ENCODE results near the gene KRTAP9-9. TPM values are rescaled to one million over a fixed set of nuclear protein-coding genes. Genes with fewer than 3 reads are reported as not detected.
"Not testable (repeated sequence)": the region's sequence is repeated elsewhere in the genome, so short reads cannot be mapped to it uniquely, and the experiment has no call there.

The KRTAP9-9 gene
- total RNA-seq: not detected

DNA sequence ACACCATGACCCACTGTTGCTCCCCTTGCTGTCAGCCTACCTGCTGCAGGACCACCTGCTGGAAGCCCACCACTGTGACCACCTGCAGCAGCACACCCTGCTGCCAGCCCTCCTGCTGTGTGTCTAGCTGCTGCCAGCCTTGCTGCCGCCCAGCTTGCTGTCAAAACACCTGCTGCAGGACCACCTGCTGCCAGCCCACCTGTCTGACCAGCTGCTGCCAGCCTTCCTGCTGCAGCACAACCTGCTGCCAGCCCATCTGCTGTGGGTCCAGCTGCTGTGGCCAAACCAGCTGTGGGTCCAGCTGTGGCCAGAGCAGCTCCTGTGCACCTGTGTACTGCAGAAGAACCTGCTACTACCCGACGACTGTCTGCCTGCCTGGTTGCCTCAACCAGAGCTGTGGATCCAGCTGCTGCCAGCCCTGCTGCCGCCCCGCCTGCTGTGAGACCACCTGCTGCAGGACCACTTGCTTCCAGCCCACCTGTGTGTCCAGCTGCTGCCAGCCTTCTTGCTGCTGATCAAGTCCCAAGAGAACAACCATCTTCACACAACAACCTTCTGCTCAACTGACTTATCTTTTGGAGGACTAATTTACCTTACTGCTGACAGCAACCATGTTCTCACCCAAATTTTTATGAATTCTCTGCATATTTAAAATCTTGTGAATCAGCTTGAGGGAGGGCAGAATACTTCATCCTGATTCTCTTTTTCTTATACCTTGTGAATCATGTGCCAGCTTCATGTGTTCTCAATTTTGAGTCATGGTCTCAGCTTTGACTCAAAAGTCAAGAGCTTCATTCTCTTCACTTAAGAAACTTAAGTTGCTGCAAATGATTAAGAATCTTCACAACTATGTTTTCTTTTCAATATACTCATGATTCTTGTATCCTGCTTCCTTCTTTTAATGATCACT is at the start of gene KRTAP9-9:
KRTAP9-9 (plus strand) TSS at position 4 of the 910 bp plus-strand sequence.
- not testable (repeated sequence) for DNase-seq (ENCODE audit: low spot score)

DNA sequence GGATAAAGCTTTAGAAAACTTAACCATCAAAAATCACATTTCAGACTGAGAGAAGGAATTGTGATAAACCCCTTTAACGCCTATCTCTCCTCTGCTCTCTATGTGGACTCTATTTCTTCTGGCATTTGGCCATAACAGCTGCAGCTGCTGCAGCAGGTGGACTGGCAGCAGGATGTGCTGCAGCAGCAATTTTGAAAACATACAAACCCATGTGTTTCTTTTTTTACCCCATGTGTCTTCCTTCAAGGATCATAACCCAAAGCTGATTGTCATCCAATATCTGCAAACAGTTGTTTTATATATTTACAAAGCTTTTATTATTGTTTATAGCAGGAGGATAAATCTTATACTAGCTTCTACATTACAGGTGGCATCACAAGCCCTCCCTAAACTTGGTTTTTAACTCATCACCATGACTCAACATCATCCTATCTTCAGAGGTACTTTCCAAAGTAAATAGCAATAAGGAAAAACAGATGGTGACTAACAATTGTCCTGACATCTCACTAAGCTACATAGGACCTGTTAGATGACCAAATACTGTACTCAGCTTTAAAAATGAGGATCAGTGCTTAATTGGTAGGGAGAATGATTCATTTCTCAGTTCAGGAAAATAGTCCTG is 43.2 kb upstream of the KRTAP9-9 start:
- DNase-seq (ENCODE audit: low spot score): no peak

DNA sequence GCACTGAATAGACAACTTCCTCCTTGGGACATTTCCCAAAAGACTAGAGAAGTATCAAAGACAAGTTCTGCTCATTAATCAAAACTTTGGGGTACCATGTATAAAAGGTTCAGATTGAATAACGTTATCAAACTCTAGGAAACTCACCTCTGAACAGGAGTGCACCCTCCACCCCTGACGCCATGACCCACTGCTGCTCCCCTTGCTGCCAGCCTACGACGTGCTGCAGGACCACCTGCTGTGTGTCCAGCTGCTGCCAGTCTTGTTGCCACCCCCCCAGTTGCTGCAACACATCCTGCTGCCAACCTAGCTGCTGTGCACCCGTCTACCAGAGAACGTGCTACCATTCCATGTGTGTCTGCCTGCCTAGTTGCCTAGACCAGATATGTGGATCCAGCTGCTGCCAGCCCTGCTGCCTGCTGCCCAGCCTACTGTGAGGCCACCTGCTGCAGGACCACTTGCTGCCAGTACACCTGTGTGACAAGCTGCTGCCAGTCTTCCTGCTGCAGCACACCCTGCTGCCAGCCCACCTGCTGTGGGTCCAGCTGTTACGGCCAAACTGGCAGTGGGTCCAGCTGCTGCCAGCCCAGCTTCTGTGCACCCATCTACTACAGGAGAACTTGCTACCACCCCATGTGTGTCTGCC is 42.5 kb upstream of the KRTAP9-9 start:
- DNase-seq (ENCODE audit: low spot score): no peak

DNA sequence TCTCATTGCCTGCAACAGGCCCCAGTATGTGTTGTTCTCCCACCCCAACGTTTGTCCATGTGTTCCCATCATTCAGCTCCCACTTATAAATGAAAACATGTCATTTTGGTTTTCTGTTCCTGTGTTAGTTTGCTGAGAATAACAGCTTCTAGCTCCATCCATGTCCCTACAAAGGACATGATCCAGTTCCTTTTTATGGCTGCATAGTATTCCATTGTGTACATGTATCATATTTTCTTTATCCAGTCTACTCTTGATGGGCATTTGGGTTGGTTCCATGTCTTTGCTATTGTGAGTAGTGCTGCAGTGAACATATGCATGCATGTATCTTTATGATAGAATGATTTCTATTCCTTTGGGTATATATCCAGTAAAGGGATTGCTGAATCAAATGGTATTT is 39.5 kb upstream of the KRTAP9-9 start:
- DNase-seq (ENCODE audit: low spot score): no peak

DNA sequence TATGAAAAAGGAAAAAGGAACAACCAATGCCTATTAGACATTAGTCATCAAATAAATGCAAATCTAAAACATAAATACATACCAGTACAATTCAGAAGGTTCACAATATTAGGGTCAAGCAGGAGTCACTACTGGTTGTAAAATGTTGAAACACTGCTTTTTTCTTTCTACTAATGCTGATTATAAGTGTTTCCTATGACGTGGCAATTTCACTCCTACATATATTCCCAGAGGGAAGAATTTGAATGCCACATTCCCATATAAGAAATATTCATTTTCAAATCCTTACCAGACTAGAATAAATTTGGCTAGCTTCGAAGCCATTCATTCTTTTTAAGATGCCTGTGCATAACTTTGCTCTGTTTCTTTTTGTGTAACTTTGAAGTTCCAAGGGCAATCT is 31.4 kb upstream of the KRTAP9-9 start:
- DNase-seq (ENCODE audit: low spot score): no peak

DNA sequence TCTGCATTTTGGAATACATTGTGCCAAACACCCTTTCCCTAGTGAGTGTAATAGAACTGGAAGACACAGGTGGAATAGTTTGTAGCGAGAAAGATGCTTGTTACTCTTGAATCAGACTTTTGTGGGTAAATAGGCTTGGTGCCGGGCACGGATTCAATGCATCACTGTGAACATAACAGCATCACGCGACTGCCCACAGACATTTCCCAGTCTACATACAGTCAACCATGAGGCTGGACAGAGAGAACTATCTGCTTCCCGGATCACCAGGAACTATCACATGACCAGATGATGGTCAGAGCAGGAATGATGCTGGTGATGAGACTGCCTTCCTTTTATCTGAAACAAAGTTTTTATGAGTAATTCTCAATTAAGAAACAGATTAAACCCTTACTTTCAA is 29.1 kb upstream of the KRTAP9-9 start:
- DNase-seq (ENCODE audit: low spot score): no peak

DNA sequence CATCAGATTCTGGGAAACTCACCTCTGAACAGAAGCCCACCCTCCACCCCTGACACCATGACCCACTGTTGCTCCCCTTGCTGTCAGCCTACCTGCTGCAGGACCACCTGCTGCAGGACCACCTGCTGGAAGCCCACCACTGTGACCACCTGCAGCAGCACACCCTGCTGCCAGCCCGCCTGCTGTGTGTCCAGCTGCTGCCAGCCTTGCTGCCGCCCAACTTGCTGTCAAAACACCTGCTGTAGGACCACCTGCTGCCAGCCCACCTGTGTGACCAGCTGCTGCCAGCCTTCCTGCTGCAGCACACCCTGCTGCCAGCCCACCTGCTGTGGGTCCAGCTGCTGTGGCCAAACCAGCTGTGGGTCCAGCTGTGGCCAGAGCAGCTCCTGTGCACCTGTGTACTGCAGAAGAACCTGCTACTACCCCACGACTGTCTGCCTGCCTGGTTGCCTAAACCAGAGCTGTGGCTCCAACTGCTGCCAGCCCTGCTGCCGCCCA is 28.5 kb upstream of the KRTAP9-9 start, which contains the start of gene KRTAP9-2:
KRTAP9-2 (plus strand) TSS at position 51 of the 498 bp plus-strand sequence; CDS start at position 58, 7 bp downstream.
- DNase-seq (ENCODE audit: low spot score): not testable (repeated sequence)

DNA sequence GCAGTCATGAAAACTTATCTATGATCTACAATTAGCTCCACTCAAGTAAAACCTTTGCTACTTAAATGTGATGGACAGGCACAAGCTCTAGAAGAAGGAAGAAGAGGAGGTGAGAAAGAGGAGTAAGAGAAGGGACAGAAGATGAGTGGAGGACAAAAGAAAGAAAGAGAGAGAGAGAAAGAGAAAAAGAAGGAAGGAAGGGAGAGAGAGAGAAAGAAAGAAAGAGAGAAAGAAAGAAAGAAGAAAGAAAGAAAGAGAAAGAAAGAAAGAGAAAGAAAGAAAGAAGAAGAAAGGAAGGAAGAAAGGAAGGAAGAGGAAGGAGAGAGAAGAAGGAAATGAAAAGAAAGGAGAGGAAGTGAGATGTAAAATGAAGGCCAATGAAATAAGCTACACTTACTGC is 25.1 kb upstream of the KRTAP9-9 start:
- no peak for DNase-seq (ENCODE audit: low spot score)

DNA sequence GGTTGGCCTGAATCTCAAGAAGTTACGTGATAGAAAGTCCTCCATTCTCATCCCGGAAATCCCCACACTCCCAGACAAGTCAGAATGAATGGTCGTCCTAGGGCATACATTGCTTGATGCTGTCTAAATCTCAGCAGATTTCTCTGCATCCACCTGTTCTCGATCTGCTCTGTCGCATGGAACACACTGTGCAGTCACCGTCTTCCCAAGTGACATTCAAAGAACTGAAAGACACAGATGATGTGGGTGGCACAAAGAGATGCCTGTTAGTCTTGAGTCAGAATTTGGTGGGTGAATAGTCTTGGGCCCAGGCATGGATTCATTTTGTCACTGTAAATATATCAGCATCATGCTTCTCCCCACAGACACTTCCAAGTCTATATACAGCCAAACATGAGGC is 23.5 kb upstream of the KRTAP9-9 start:
- no peak for DNase-seq (ENCODE audit: low spot score)

DNA sequence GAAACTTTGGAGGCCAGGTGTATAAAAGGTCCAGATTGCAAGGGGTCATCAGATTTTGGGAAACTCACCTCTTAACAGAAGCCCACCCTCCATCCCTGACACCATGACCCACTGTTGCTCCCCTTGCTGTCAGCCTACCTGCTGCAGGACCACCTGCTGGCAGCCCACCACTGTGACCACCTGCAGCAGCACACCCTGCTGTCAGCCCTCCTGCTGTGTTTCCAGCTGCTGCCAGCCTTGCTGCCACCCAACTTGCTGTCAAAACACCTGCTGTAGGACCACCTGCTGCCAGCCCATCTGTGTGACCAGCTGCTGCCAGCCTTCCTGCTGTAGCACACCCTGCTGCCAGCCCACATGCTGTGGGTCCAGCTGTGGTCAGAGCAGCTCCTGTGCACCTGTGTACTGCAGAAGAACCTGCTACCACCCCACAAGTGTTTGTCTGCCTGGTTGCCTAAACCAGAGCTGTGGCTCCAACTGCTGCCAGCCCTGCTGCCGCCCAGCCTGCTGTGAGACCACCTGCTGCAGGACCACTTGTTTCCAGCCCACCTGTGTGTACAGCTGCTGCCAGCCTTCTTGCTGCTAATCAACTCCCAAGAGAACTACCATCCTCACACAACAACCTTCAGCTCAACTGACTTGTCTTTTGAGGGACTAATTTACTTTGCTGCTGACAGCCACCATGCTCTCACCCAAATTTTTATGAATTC is 22.6 kb upstream of the KRTAP9-9 start, which contains the start of gene KRTAP9-3:
KRTAP9-3 (plus strand) TSS at position 51 of the 707 bp plus-strand sequence; CDS start at position 104, 53 bp downstream.
- DNase-seq (ENCODE audit: low spot score): not testable (repeated sequence)

DNA sequence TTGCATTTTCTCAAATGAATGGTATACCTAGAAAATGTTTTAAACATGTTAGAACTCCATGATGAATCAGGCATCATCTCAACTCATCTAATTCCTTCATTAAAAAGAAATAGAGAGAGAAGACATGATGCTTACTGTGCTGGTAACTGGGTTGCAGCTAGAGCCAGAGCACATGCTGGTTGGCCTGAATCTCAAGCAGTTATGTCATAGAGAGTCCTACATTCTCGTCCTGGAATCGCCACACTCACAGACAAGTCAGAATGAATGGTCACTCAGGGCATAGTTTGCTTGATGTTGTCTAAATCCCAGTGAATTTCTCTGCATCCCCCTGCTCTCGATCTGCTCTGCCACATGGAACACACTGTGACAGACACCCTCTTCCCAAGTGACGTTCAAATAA is 18.1 kb upstream of the KRTAP9-9 start:
- not testable (repeated sequence) for DNase-seq (ENCODE audit: low spot score)

DNA sequence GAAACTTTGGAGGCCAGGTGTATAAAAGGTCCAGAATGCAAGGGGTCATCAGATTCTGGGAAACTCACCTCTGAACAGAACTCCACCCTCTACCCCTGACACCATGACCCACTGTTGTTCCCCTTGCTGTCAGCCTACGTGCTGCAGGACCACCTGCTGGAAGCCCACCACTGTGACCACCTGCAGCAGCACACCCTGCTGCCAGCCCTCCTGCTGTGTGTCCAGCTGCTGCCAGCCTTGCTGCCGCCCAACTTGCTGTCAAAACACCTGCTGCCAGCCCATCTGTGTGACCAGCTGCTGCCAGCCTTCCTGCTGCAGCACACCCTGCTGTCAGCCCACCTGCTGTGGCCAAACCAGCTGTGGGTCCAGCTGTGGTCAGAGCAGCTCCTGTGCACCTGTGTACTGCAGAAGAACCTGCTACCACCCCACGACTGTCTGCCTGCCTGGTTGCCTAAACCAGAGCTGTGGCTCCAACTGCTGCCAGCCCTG is 17.2 kb upstream of the KRTAP9-9 start, which contains the start of gene KRTAP9-8:
KRTAP9-8 (plus strand) TSS at position 51 of the 489 bp plus-strand sequence; CDS start at position 104, 53 bp downstream.
- DNase-seq (ENCODE audit: low spot score): not testable (repeated sequence)

DNA sequence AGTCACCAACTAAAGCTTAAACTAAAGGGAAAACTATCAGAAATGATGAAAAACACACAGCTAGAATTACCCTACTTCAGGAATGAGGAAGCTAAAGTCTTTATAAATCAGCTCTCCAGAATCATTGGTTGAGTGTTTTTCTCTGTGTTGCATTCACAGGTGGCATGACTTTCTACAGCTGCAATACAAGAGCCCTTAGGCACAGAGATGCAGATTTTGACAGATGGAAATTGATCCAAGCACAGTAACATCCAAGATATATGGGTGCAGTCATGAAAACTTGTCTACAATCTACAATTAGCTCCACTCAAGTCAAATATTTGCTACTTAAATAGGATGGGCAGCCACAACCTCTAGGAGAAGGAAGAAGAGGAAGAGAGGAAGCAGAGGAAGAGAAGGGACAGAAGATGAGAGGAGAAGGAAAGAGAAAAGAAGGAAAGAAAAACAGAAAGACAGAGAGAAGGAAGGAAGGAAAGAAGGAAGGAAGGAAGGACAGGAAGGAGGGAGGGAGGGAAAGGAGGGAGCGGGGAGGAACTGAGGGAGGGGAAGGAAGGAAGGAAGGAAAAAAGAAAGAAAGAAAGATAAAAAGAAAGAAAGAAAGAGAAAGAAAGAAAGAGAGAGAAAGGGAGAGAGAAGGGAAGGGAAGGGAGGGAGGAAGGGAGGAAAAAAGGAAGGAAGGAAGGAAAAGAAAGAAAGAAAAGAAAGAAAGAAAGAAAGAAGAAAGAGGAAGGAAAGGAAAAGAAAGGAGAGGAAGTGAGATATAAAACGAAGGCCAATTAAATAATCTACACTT is 8.0 kb upstream of the KRTAP9-9 start:
- DNase-seq (ENCODE audit: low spot score): not testable (repeated sequence)

DNA sequence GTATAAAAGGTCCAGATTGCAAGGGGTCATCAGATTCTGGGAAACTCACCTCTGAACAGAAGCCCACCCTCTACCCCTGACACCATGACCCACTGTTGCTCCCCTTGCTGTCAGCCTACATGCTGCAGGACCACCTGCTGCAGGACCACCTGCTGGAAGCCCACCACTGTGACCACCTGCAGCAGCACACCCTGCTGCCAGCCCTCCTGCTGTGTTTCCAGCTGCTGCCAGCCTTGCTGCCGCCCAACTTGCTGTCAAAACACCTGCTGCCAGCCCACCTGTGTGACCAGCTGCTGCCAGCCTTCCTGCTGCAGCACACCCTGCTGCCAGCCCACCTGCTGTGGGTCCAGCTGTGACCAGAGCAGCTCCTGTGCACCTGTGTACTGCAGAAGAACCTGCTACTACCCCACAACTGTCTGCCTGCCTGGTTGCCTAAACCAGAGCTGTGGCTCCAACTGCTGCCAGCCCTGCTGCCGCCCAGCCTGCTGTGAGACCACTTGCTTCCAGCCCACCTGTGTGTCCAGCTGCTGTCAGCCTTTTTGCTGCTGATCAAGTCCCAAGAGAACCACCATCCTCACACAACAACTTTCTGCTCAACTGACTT is 5.4 kb upstream of the KRTAP9-9 start, which contains the start of gene KRTAP9-4:
KRTAP9-4 (plus strand) TSS at position 51 of the 604 bp plus-strand sequence; CDS start at position 85, 34 bp downstream.
- DNase-seq (ENCODE audit: low spot score): not testable (repeated sequence)

DNA sequence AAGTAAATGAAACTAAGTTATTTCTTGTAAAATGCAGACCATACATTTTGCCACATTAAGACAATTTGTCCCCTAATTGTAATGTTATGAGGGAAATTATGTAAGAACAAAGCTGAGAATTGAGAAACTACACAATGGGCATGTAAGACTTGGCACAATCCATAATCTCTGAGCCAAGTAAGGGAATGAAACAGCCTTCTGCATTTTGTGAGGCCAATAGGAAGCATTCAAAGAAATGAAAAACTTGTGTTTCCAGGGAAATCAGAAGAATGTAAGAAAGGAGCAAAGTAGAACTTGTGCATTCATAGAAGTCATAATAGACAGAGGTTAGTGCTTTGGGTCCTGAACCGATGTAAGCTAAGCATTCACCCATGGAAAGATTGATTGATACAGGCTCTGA is 3.9 kb upstream of the KRTAP9-9 start:
- no peak for DNase-seq (ENCODE audit: low spot score)

DNA sequence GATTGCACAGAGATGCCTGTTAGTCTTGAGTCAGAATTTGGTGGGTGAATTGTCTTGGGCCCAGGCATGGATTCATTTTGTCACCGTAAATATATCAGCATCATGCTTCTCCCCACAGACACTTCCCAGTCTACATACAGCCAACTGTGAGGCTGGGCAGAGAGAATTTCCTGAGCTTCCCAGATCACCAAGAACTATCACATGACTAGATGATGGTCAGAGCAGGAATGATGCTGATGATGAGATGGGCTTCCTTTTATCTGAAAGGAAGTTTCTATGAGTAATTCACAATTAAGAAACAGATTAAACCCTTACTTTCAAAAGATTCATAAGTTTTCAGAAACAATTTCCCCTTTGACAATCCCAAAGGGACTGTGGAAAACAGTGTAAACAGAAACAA is 323 bp upstream of the KRTAP9-9 start:
- DNase-seq (ENCODE audit: low spot score): no peak

DNA sequence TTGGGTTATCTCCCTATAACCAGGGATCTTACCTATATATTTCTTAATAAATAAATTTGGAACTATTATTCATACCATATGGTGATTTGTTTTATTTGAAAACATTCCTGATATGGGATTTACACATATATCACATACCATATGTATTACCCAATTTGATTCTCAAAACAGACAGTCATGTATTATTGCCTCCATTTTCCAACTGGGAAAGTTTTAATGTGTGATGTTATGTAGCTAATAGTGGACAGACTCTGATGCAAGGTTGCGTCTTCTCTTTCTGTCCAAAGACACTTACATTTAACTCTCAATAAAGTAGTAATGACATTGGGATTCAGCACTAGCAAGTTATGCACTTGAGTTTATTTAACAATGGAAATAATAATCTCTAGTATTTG is 1.1 kb downstream of the KRTAP9-9 start:
- no peak for DNase-seq (ENCODE audit: low spot score)

DNA sequence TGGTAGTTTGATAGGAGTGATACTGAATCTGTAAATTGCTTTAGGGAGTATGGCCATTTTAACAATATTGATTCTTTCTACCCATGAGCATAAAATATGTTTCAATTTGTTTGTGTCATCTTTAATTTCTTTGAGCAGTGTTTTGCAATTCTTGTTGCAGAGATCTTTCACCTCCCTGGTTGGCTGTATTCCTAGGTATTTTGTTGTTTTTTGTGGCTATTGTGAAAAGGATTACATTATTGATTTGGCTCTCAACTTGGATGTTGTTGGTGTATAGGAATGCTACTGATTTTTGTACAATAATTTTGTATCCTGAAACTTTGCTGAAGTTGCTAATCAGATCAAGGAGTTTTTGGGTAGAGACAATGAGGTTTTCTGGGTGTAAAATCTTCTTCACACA is 3.2 kb downstream of the KRTAP9-9 start:
- no peak for DNase-seq (ENCODE audit: low spot score)

DNA sequence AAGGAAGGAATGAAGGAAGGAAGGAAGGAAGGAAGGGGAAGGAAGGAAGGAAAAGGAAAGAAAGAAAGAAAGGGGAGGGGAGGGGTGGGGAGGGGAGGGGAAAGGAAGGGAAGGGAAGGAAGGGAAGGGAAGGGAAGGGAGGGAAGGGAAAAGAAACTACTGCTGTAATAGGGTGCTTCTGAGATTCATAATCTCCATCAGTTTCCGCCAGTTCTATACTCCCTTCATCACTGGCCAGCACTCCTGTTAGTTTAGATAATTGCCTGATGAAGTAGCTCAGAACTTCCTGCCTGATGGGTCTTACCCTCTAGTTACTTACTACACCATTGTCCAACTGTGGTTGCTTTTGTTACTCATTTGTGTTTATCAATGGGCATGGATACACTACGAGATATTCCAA is 8.0 kb downstream of the KRTAP9-9 start:
- no peak for DNase-seq (ENCODE audit: low spot score)

DNA sequence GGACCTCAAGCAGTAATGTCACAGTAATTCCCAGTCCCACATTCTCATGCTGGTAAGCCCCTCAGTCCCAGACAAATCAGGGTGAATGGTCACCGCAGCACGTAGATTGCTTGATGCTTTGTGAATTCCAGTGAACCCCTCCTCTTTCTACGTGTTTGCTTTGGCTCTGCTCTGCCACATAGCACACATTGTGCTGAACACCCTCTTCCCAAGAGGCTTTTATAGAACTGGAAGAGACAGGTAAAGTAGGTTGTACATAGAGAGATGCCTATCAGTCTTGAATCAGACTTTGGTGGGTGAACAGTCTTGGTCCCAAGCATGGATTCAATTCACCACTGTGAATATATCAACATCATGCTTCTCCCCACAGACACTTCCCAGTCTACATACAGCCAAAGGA is 9.4 kb downstream of the KRTAP9-9 start:
- no peak for DNase-seq (ENCODE audit: low spot score)

All from mucosa of gallbladder (tissue), 1 donor.